MCF 10A (cell line): ENCODE results near the gene SERPINI1. TPM values are rescaled to one million over a fixed set of nuclear protein-coding genes. Genes with fewer than 3 reads are reported as not detected.

ENCODE experiments used
- BruUV-seq: library from RNA; stranded (reverse); fragments of 400-500 nt; replicated peaks from 2 replicates; lab custom pipeline; 2021; lab: Mats Ljungman, UMichigan
- CTCF ChIA-PET: fragments of 300-600 bp; sonication (Branson Sonifier 250); formaldehyde crosslinking; extraction: SDS; loops from one replicate; lab custom pipeline; 2021; ENCODE audit warnings: antibody characterized with exemption, inconsistent platforms; lab: Yijun Ruan, JAX
- POLR2A ChIA-PET: fragments of 300-600, 350-650 bp; sonication (Branson Sonifier 250); formaldehyde crosslinking; extraction: SDS; loops from one replicate; lab custom pipeline; 2020; ENCODE audit warnings: antibody characterized with exemption, inconsistent platforms; lab: Yijun Ruan, JAX
- DNase-seq: peaks from one replicate; pipeline ENCODE4 v3.0.0-alpha.2; 2018; ENCODE audit not compliant: unreplicated experiment
- H3K27ac Mint-ChIP-seq: one replicate; pipeline ENCODE4 v1.8.0; 2022; ENCODE audit warnings: mild to moderate bottlenecking, low read depth, mixed read lengths; ENCODE audit not compliant: unreplicated experiment
- H3K27me3 Mint-ChIP-seq: one replicate; pipeline ENCODE4 v1.8.0; 2022; ENCODE audit warnings: mixed read lengths; ENCODE audit not compliant: insufficient read depth, unreplicated experiment
- H3K36me3 Mint-ChIP-seq: one replicate; pipeline ENCODE4 v1.8.0; 2022; ENCODE audit warnings: mild to moderate bottlenecking, moderate library complexity, mixed read lengths; ENCODE audit not compliant: insufficient read depth, unreplicated experiment
- H3K4me1 Mint-ChIP-seq: one replicate; pipeline ENCODE4 v1.8.0; 2022; ENCODE audit warnings: mixed read lengths; ENCODE audit not compliant: insufficient read depth, unreplicated experiment
- H3K4me3 Mint-ChIP-seq: one replicate; pipeline ENCODE4 v1.8.0; 2022; ENCODE audit warnings: mild to moderate bottlenecking, moderate library complexity, mixed read lengths; ENCODE audit not compliant: unreplicated experiment
- H3K9me3 Mint-ChIP-seq: one replicate; pipeline ENCODE4 v1.8.0; 2022; ENCODE audit warnings: mixed read lengths; ENCODE audit not compliant: unreplicated experiment
- intact Hi-C: fragments of 100-400 bp; cut with micrococcal nuclease; formaldehyde crosslinking; loops from 2 replicates; pipeline ENCODE4 v1.14.1; 2022
- total RNA-seq: library from RNA; stranded (reverse); gene quantifications from 2 replicates; pipeline ENCODE4 v1.2.3, GENCODE V29; 2022
- TF ChIP-seq, protein P1 (sequence below): fragments of 200-600 bp; IDR thresholded peaks from one replicate; pipeline ENCODE4 v1.8.0; 2022; ENCODE audit warnings: antibody characterized with exemption, mild to moderate bottlenecking; ENCODE audit not compliant: unreplicated experiment

Gene SERPINI1
- total RNA-seq, 1 experiment from 2014 or later, result 2.6 TPM

- ChIA-PET POLR2A (no interaction called here), CTCF (interaction anchor here (1.1 kb wide), 1 partner anchor 16 kb away, joined by 3 read pairs; no protein-coding TSS in a partner anchor)
- BruUV-seq, result no TSS peak
- Mint-ChIP-seq H3K9me3 (no peaks in the 10 kb centered on the region), H3K36me3 (peaks cover 32% of the 10 kb centered on the region), H3K27ac (no peak overlapping the region), H3K27me3 (no peaks in the 10 kb centered on the region), H3K4me3 (no peak overlapping the region), H3K4me1 (no peaks in the 10 kb centered on the region)
- TF ChIP-seq, protein P1, sequence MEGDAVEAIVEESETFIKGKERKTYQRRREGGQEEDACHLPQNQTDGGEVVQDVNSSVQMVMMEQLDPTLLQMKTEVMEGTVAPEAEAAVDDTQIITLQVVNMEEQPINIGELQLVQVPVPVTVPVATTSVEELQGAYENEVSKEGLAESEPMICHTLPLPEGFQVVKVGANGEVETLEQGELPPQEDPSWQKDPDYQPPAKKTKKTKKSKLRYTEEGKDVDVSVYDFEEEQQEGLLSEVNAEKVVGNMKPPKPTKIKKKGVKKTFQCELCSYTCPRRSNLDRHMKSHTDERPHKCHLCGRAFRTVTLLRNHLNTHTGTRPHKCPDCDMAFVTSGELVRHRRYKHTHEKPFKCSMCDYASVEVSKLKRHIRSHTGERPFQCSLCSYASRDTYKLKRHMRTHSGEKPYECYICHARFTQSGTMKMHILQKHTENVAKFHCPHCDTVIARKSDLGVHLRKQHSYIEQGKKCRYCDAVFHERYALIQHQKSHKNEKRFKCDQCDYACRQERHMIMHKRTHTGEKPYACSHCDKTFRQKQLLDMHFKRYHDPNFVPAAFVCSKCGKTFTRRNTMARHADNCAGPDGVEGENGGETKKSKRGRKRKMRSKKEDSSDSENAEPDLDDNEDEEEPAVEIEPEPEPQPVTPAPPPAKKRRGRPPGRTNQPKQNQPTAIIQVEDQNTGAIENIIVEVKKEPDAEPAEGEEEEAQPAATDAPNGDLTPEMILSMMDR, result no peak
- no peak for DNase-seq
- intact Hi-C loops, result no loop called here
Measured at GRCh38 chr3:167700046-167700445, 35.5 kb upstream of the SERPINI1 start.

GRCh38 chr3:167700926-167701325 lies 34.6 kb upstream of the SERPINI1 start:
- BruUV-seq, result no TSS peak
- Mint-ChIP-seq H3K4me1 (peaks cover 3% of the 10 kb centered on the region), H3K27ac (no peak overlapping the region), H3K4me3 (no peak overlapping the region), H3K27me3 (no peaks in the 10 kb centered on the region), H3K9me3 (no peaks in the 10 kb centered on the region), H3K36me3 (peaks cover 23% of the 10 kb centered on the region)
- ChIA-PET POLR2A (no interaction called here), CTCF (interaction anchor here (0.6 to 1.5 kb wide), 2 partner anchors 11 to 166 kb away, joined by 3 to 5 read pairs; no protein-coding TSS in a partner anchor)
- intact Hi-C loops, result no loop called here
- no peak for DNase-seq
- TF ChIP-seq, protein P1, result no peak

DNA sequence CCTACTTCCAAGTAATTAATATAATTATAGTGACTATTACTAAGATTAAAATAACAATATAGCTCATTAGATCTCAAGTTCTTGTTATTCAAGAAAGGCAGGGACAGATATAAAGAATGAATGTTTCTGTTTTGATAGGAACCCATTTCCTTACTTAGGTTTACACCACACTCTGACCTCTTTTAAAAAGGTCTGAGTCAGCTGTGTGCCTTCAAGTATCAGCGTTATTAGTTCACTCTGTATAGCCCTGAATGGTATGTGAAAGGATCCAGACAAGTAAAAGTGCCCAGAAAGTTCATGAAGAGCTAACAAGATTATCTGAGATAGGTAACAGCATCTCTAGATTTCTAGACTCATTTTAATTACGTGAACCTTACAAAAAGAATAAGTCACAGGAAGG lies 29.7 kb upstream of the SERPINI1 start:
- Mint-ChIP-seq H3K27me3 (no peaks in the 10 kb centered on the region), H3K27ac (no peak overlapping the region), H3K36me3 (peaks cover 28% of the 10 kb centered on the region), H3K9me3 (no peaks in the 10 kb centered on the region), H3K4me3 (no peak overlapping the region), H3K4me1 (peaks cover 7% of the 10 kb centered on the region)
- POLR2A ChIA-PET, result no interaction called here
- intact Hi-C loops, result no loop called here
- DNase-seq, result no peak
- CTCF ChIA-PET, result interaction anchor here (1.0 kb wide), 1 partner anchor 12 kb away, joined by 3 read pairs; no protein-coding TSS in a partner anchor
- TF ChIP-seq, protein P1, result no peak
- no TSS peak for BruUV-seq

GRCh38 chr3:167709690-167710089 lies 25.8 kb upstream of the SERPINI1 start:
- peaks cover 25% of the 10 kb centered on the region for H3K4me1 Mint-ChIP-seq
- H3K36me3 Mint-ChIP-seq, result peaks cover 21% of the 10 kb centered on the region
- no peaks in the 10 kb centered on the region for H3K9me3 Mint-ChIP-seq
- no TSS peak for BruUV-seq
- peak overlapping the region; percentile 52 for H3K27ac Mint-ChIP-seq
- intact Hi-C loops, result no loop called here
- DNase-seq, result no peak
- H3K27me3 Mint-ChIP-seq, result no peaks in the 10 kb centered on the region
- no peak overlapping the region for H3K4me3 Mint-ChIP-seq
- ChIA-PET POLR2A (no interaction called here), CTCF (no interaction called here)
- TF ChIP-seq, protein P1, result no peak
